ENCODE measurements around the gene CMTM5. TPM values are rescaled to one million over a fixed set of nuclear protein-coding genes. Genes with fewer than 3 reads are reported as not detected.

The CMTM5 gene
- total and polyA plus RNA-seq, 10 donors: 1.3 to 13.0 (median 4.1) TPM

- Histone ChIP-seq H3K27ac (no peak within 1 kb of the TSS), H3K36me3 (no peaks in the 10 kb centered on the region), H3K4me1 (no peaks in the 10 kb centered on the region), H3K27me3 (replicated peaks in 1 of 7) (peaks cover 0 to 90% (median 0%) of the 10 kb centered on the region in 7 donors), H3K9me3 (no peaks in the 10 kb centered on the region), H3K4me3 (no peak within 1 kb of the TSS)
- no peak for DNase-seq
- intact Hi-C loops (cut with DNase I; ENCODE audit: low total_unique reads): no loop called here
- 74 to 86% (median 84%) methylated on average over 15 of the region's 15 CpGs for WGBS, 5 donors
- TF ChIP-seq POLR2A (IDR thresholded peaks at IDR 0.05) (no peak), POLR2AphosphoS5 (IDR thresholded peaks at IDR 0.05) (no peak), CTCF (IDR thresholded peaks at IDR 0.05 in 8 of 11, conservative IDR thresholded peaks at IDR 0.05 in 3 of 11) (no peak)
Observed at GRCh38 chr14:23407516-23408306, 30.9 kb downstream of the CMTM5 start, which contains the start of gene MYH6. MYH6 (minus strand) TSS chr14:23408273; CDS start chr14:23407223, 1,050 bp downstream.

GRCh38 chr14:23408307-23408630 lies 31.4 kb downstream of the CMTM5 start:
- Histone ChIP-seq H3K4me3 (no peak overlapping the region), H3K4me1 (no peaks in the 10 kb centered on the region), H3K27ac (no peak overlapping the region), H3K36me3 (no peaks in the 10 kb centered on the region), H3K27me3 (replicated peaks in 1 of 7) (peaks cover 0 to 84% (median 0%) of the 10 kb centered on the region in 7 donors), H3K9me3 (no peaks in the 10 kb centered on the region)
- TF ChIP-seq POLR2A (IDR thresholded peaks at IDR 0.05) (no peak), CTCF (IDR thresholded peaks at IDR 0.05 in 8 of 11, conservative IDR thresholded peaks at IDR 0.05 in 3 of 11) (no peak), POLR2AphosphoS5 (IDR thresholded peaks at IDR 0.05) (no peak)
- DNase-seq: no peak
- intact Hi-C loops (cut with DNase I; ENCODE audit: low total_unique reads): no loop called here
- 51 to 70% (median 66%) methylated on average over 5 of the region's 5 CpGs for WGBS, 5 donors

- Histone ChIP-seq H3K9me3 (no peaks in the 10 kb centered on the region), H3K36me3 (no peaks in the 10 kb centered on the region), H3K27ac (no peak overlapping the region), H3K4me3 (no peak overlapping the region), H3K27me3 (replicated peaks in 1 of 7) (peaks cover 0 to 75% (median 0%) of the 10 kb centered on the region in 7 donors), H3K4me1 (no peaks in the 10 kb centered on the region)
- TF ChIP-seq POLR2AphosphoS5 (IDR thresholded peaks at IDR 0.05) (no peak), CTCF (IDR thresholded peaks at IDR 0.05 in 8 of 11, conservative IDR thresholded peaks at IDR 0.05 in 3 of 11) (no peak), POLR2A (IDR thresholded peaks at IDR 0.05) (no peak)
- WGBS, 5 donors: 60 to 85% (median 74%) methylated on average over 2 of the region's 2 CpGs
- intact Hi-C loops (cut with DNase I; ENCODE audit: low total_unique reads): no loop called here
- no peak for DNase-seq
Observed at GRCh38 chr14:23409475-23409874, 32.6 kb downstream of the CMTM5 start.

- no peak overlapping the region for H3K27ac ChIP-seq
- TF ChIP-seq POLR2A (IDR thresholded peaks at IDR 0.05) (no peak), CTCF (IDR thresholded peaks at IDR 0.05 in 8 of 11, conservative IDR thresholded peaks at IDR 0.05 in 3 of 11) (no peak), POLR2AphosphoS5 (IDR thresholded peaks at IDR 0.05) (no peak)
- no peak overlapping the region for H3K4me3 ChIP-seq
- WGBS, 5 donors: 80 to 87% (median 83%) methylated on average over 13 to 14 of the region's 14 CpGs
- H3K9me3 ChIP-seq: no peaks in the 10 kb centered on the region
- no peaks in the 10 kb centered on the region for H3K4me1 ChIP-seq
- H3K36me3 ChIP-seq: no peaks in the 10 kb centered on the region
- no peak for DNase-seq
- intact Hi-C loops (cut with DNase I; ENCODE audit: low total_unique reads): no loop called here
- H3K27me3 ChIP-seq (replicated peaks in 1 of 7): peaks cover 0 to 68% (median 0%) of the 10 kb centered on the region in 7 donors
Observed at GRCh38 chr14:23409966-23410635, 33.3 kb downstream of the CMTM5 start.

Measured in spleen (tissue), 11 donors.